Measurements from ENCODE around the gene ZBED4.
"Not testable (repeated sequence)": the region's sequence is repeated elsewhere in the genome, so short reads cannot be mapped to it uniquely, and the experiment has no call there.

Gene ZBED4

GRCh38 chr22:49852898-49853894 lies at the start of gene ZBED4:
TSS of gene ZBED4 (plus strand) at chr22:49853844. CDS start at chr22:49883663, 29,819 bp downstream.
- DNase-seq: peak; percentile 96

GRCh38 chr22:49807129-49807528 lies 46.5 kb upstream of the ZBED4 start:
- no peak for DNase-seq

- DNase-seq: no peak
These were observed 45.6 kb upstream of the ZBED4 start for GRCh38 chr22:49807780-49808708.

- no peak for DNase-seq
These were observed 43.2 kb upstream of the ZBED4 start for GRCh38 chr22:49810363-49811019.

GRCh38 chr22:49811020-49811791 lies 42.4 kb upstream of the ZBED4 start:
- DNase-seq: no peak

- no peak for DNase-seq
These were observed 40.8 kb upstream of the ZBED4 start for GRCh38 chr22:49812838-49813237.

- DNase-seq: no peak
These were observed 39.4 kb upstream of the ZBED4 start for GRCh38 chr22:49814164-49814686.

- DNase-seq: no peak
These were observed 38.8 kb upstream of the ZBED4 start for GRCh38 chr22:49814856-49815255.

GRCh38 chr22:49815641-49816091 lies 38.0 kb upstream of the ZBED4 start:
- DNase-seq: no peak

GRCh38 chr22:49817359-49817758 lies 36.3 kb upstream of the ZBED4 start:
- DNase-seq: no peak

GRCh38 chr22:49820984-49821383 lies 32.7 kb upstream of the ZBED4 start:
- no peak for DNase-seq

GRCh38 chr22:49821741-49822140 lies 31.9 kb upstream of the ZBED4 start:
- DNase-seq: not testable (repeated sequence)

- DNase-seq: no peak
These were observed 30.2 kb upstream of the ZBED4 start for GRCh38 chr22:49823289-49824045.

GRCh38 chr22:49824185-49824925 lies 29.3 kb upstream of the ZBED4 start:
- DNase-seq: no peak

GRCh38 chr22:49824936-49825335 lies 28.7 kb upstream of the ZBED4 start:
- no peak for DNase-seq

GRCh38 chr22:49825436-49825835 lies 28.2 kb upstream of the ZBED4 start:
- no peak for DNase-seq

GRCh38 chr22:49825944-49826602 lies 27.6 kb upstream of the ZBED4 start:
- DNase-seq: no peak

- DNase-seq: peak; percentile 60
These were observed 26.9 kb upstream of the ZBED4 start for GRCh38 chr22:49826603-49827270.

- no peak for DNase-seq
These were observed 26.3 kb upstream of the ZBED4 start for GRCh38 chr22:49827271-49827852.
